ENCODE data around the gene KCNMB3.
"Not testable (repeated sequence)": the region's sequence is repeated elsewhere in the genome, so short reads cannot be mapped to it uniquely, and the experiment has no call there.

KCNMB3 gene

GRCh38 chr3:179264449-179264848 lies 13.5 kb upstream of the KCNMB3 start:
- DNase-seq (ENCODE audit: low spot score): no peak

- no peak for DNase-seq (ENCODE audit: low spot score)
Observed at GRCh38 chr3:179263134-179263533, 12.2 kb upstream of the KCNMB3 start.

GRCh38 chr3:179260949-179261765 lies 10.2 kb upstream of the KCNMB3 start:
- DNase-seq (ENCODE audit: low spot score): peak; percentile 45

GRCh38 chr3:179259959-179260756 lies 9.2 kb upstream of the KCNMB3 start:
- DNase-seq (ENCODE audit: low spot score): not testable (repeated sequence)

GRCh38 chr3:179258820-179259219 lies 7.9 kb upstream of the KCNMB3 start:
- DNase-seq (ENCODE audit: low spot score): no peak

GRCh38 chr3:179257742-179258141 lies 6.8 kb upstream of the KCNMB3 start:
- DNase-seq (ENCODE audit: low spot score): not testable (repeated sequence)

GRCh38 chr3:179256813-179257212 lies 5.9 kb upstream of the KCNMB3 start:
- DNase-seq (ENCODE audit: low spot score): no peak

- DNase-seq (ENCODE audit: low spot score): no peak
Observed at GRCh38 chr3:179247289-179248015, 3.5 kb downstream of the KCNMB3 start.

- DNase-seq (ENCODE audit: low spot score): no peak
Observed at GRCh38 chr3:179244878-179245277, 6.0 kb downstream of the KCNMB3 start.

GRCh38 chr3:179242859-179243258 lies 8.1 kb downstream of the KCNMB3 start:
- DNase-seq (ENCODE audit: low spot score): not testable (repeated sequence)

- not testable (repeated sequence) for DNase-seq (ENCODE audit: low spot score)
Observed at GRCh38 chr3:179240299-179240698, 10.6 kb downstream of the KCNMB3 start.

- DNase-seq (ENCODE audit: low spot score): no peak
Observed at GRCh38 chr3:179236669-179237301, 14.1 kb downstream of the KCNMB3 start.

- no peak for DNase-seq (ENCODE audit: low spot score)
Observed at GRCh38 chr3:179234199-179234598, 16.7 kb downstream of the KCNMB3 start.

GRCh38 chr3:179233043-179233442 lies 17.9 kb downstream of the KCNMB3 start:
- DNase-seq (ENCODE audit: low spot score): no peak

- no peak for DNase-seq (ENCODE audit: low spot score)
Observed at GRCh38 chr3:179229177-179229576, 21.7 kb downstream of the KCNMB3 start.

- no peak for DNase-seq (ENCODE audit: low spot score)
Observed at GRCh38 chr3:179227349-179227748, 23.6 kb downstream of the KCNMB3 start.

- no peak for DNase-seq (ENCODE audit: low spot score)
Observed at GRCh38 chr3:179224584-179224983, 26.3 kb downstream of the KCNMB3 start.

GRCh38 chr3:179223548-179223947 lies 27.4 kb downstream of the KCNMB3 start:
- no peak for DNase-seq (ENCODE audit: low spot score)

GRCh38 chr3:179218213-179218612 lies 32.7 kb downstream of the KCNMB3 start:
- not testable (repeated sequence) for DNase-seq (ENCODE audit: low spot score)

- DNase-seq (ENCODE audit: low spot score): not testable (repeated sequence)
Observed at GRCh38 chr3:179215550-179215949, 35.4 kb downstream of the KCNMB3 start.

- no peak for DNase-seq (ENCODE audit: low spot score)
Observed at GRCh38 chr3:179200790-179201189, 50.1 kb downstream of the KCNMB3 start.

- no peak for DNase-seq (ENCODE audit: low spot score)
Observed at GRCh38 chr3:179196700-179197099, 54.2 kb downstream of the KCNMB3 start.
